Subcutaneous adipose tissue (tissue), 4 donors: ENCODE results near the gene GLI3. TPM values are rescaled to one million over a fixed set of nuclear protein-coding genes. Genes with fewer than 3 reads are reported as not detected.

Experiments
- total RNA-seq, 4 donors: library from RNA; depleted of rRNA; stranded (reverse); fragments of >200 nt; gene quantifications; one replicate each; pipeline ENCODE4 v1.1.0, GENCODE V29; 2016
- TF ChIP-seq, protein P1 (sequence below): fragments of 450-650 bp; IDR thresholded peaks from one replicate; pipeline ENCODE4 v1.5.1; 2016; ENCODE audit warnings: low read depth, mild to moderate bottlenecking, control low read depth, antibody characterized with exemption, moderate library complexity

Gene GLI3
- total RNA-seq, 4 donors from 2014 or later: 11.6 to 16.8 (median 16.3) TPM

DNA sequence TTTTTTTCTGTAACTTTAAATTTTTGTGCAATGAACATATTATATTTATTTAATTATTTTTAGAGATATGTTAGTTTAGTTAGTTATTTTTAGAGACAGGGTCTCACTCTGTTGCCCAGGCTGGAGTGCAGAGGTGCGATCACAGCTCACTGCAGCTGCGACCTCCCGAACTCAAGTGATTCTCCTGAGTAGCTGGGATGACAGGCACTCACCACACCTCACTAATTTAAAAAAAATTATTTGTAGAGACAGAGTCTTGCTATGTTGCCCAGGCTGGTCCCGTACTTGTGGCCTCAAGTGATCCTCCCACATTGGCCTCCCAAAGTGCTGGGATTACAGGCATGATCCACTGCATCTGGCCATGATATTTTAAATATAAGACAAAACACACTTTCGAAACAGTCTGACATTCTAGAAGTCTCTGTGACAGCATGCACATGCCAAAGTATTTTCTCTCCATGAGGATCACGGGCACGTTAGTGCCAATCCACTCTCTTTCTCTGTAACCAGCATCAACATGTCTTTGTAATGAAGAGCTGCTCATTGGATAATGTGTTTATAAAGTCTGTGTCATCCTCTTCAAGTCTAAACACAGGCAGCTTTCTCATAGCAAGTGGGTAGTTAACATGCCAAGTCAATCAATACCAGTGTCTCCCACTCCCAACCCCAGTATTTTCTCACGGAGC, 137.4 kb downstream of the GLI3 start:
- TF ChIP-seq, protein P1, sequence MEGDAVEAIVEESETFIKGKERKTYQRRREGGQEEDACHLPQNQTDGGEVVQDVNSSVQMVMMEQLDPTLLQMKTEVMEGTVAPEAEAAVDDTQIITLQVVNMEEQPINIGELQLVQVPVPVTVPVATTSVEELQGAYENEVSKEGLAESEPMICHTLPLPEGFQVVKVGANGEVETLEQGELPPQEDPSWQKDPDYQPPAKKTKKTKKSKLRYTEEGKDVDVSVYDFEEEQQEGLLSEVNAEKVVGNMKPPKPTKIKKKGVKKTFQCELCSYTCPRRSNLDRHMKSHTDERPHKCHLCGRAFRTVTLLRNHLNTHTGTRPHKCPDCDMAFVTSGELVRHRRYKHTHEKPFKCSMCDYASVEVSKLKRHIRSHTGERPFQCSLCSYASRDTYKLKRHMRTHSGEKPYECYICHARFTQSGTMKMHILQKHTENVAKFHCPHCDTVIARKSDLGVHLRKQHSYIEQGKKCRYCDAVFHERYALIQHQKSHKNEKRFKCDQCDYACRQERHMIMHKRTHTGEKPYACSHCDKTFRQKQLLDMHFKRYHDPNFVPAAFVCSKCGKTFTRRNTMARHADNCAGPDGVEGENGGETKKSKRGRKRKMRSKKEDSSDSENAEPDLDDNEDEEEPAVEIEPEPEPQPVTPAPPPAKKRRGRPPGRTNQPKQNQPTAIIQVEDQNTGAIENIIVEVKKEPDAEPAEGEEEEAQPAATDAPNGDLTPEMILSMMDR: no peak

DNA sequence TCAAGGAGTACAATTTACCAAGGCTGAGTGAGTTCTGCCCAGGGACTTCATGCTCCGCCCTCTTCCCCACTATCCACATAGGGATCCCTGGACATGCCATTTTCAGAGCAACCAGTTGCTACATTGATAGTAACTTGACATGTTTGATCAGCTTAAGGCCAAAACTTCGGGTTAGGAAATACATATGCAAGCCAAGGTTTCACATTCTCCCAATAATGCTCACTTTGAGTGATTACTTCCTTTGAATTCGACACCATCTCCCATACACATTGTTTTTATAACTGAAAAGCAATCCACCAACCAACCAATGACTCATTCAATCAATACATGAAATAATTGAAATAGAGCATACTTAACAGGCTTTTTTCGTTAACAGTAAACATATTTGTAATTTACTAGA, 137.9 kb downstream of the GLI3 start:
- TF ChIP-seq, protein P1: no peak

GRCh38 chr7:42097752-42098151, 139.3 kb downstream of the GLI3 start:
- TF ChIP-seq, protein P1: no peak

DNA sequence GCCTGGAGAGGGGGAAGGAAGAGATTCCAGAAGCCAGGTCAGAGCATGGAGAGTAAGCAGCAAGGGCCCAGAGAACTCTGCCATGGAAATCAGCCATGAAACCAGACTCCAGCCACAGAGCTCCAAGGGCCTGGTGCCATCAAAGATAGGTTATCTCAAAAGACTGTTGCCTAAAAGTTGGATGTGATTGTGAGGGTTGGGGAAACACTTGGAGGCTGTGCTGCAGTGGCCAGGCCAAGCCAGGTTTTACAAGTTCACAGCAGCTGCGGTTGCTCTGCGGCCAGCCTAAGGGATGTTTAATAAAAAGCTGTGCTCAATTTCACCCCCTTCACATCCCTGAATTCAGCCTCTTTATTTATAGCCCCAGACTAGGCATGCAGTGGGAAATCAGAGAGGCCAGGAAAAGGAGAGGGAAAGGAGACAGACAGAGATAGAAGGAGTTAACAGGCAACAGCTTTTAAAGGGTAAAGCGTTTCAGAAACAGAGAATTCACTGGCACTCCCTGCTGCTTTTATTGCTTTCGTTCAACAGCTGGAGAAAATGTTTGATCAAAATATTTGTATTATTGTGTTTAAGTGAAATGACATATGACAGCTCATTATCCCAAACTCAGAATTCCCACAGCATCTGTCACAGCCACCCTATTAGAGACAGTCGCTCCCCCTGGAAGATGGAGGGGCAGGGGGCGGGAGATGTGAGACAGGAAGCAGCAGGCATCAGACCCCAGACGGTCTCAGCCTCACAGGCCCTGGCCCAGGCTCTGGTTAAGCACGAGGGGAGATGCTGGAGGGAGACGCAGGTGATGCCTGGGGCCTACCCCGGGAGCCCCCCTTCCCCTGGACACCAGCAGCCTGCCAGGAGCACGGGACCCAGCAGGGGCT, 140.1 kb downstream of the GLI3 start:
- TF ChIP-seq, protein P1: no peak

- TF ChIP-seq, protein P1: no peak
Observed at GRCh38 chr7:42096268-42096667, 140.7 kb downstream of the GLI3 start.

DNA sequence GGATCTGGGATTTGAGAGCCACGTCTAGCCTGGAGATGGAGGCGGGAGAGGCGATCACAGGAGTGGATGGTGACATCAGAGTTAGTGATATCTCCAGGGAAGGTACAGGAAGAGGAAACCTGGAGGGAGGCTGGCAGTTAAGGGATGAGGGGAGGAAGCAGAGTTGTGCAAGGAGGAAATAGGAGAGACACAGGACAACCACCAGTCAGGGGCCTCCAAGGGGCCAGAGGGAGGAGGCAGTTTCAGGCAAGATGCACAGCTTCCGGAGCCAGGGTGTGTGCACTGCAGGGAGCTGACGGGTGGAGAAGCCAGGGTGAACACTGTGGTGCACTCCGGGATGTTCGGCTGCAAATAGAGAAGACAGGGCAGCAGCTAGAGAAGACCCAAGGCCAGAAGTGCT, 141.2 kb downstream of the GLI3 start:
- TF ChIP-seq, protein P1: no peak

DNA sequence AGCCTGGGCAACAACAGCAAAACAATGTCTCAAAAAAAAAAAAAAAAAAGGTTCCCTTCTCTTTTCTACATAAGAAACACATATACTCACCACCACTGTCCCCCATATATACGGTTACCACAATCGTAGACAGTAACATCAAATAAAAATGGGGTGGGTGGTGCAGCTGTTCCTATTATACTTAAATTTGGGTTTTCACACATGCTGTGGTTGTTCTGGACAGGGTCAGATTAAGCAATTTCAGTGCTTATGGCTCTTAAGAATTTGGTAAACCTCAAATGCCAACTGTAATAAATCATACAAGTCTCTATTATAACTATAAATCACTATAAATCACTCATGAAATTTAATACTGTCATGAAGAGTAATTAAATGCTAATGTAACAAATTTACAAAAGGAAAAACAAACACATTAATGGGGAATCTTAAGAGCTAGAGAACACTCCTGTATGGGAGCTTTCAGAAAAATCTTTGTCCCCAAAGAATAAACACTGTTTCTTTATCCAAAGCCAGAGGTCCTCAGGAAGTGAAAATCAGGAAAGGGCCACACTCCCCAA, 143.6 kb downstream of the GLI3 start:
- TF ChIP-seq, protein P1: no peak
